ENCODE results near the gene TOLLIP. TPM values are rescaled to one million over a fixed set of nuclear protein-coding genes. Genes with fewer than 3 reads are reported as not detected.

Gene TOLLIP
- polyA plus RNA-seq, 2 of the 4 experiments (the other 2 are of a cell fraction), result 26.5 to 37.9 TPM

GRCh38 chr11:1229471-1230120 is 79.8 kb downstream of the TOLLIP start:
- ChIA-PET CTCF (interaction anchor here (1.1 to 4.0 kb wide), 4 partner anchors 9 to 118 kb away, joined by 3 to 14 read pairs (median 4); no protein-coding TSS in a partner anchor), POLR2A (no interaction called here)
- no peak overlapping the region for H3K4me3 ChIP-seq
- FAIRE-seq (no peak), ATAC-seq (no peak), DNase-seq (ENCODE audit: low read depth in 1 of 2, low spot score in 1 of 2) (no peak)
- TF ChIP-seq ZSCAN20 (CRISPR knock-in tag; IDR thresholded peaks at IDR 0.05), result no peak
- no peak for TF ChIP-seq BCL3 (IDR thresholded peaks at IDR 0.05)
- TF ChIP-seq HMGXB4 (CRISPR knock-in tag; IDR thresholded peaks at IDR 0.05; ENCODE audit: borderline replicate concordance), result no peak
- TF ChIP-seq ATOH8 (CRISPR knock-in tag; IDR thresholded peaks at IDR 0.05; ENCODE audit: low read depth), result no peak
- no peak for TF ChIP-seq ESRRA (IDR thresholded peaks at IDR 0.05; ENCODE audit: borderline replicate concordance, low read length)
- TF ChIP-seq MYC (IDR thresholded peaks at IDR 0.05; ENCODE audit: borderline replicate concordance, low read length), result no peak
- no peak for TF ChIP-seq SMC3 (IDR thresholded peaks at IDR 0.05)
- TF ChIP-seq E2F6 (IDR thresholded peaks at IDR 0.05; ENCODE audit: borderline replicate concordance, low read depth), result no peak
- H3K9me3 ChIP-seq, result no peaks in the 10 kb centered on the region
- H3K4me2 ChIP-seq, result no peak overlapping the region
- no peak overlapping the region for H3K27ac ChIP-seq
- 87% methylated on average over 22 of the region's 27 CpGs for WGBS (ENCODE audit: missing lambda C conversion rate)
- H3K4me1 ChIP-seq, result peaks cover 13% of the 10 kb centered on the region; the same call in 2 of the 3 replicates

GRCh38 chr11:1228921-1229451 is 80.4 kb downstream of the TOLLIP start:
- WGBS (ENCODE audit: missing lambda C conversion rate), result 77% methylated on average over 14 of the region's 18 CpGs

More at GRCh38 chr11:1228921-1229451, 80.4 kb downstream of the TOLLIP start:
- Histone ChIP-seq H3K4me2 (no peak overlapping the region), H3K4me3 (no peak overlapping the region), H3K27ac (no peak overlapping the region), H3K9me3 (no peaks in the 10 kb centered on the region), H3K4me1 (peaks cover 19% of the 10 kb centered on the region)
- CTCF ChIA-PET, result interaction anchor here (4.0 kb wide), 1 partner anchor 115 kb away, joined by 14 read pairs; no protein-coding TSS in a partner anchor
- FAIRE-seq, result no peak
- no peak for ATAC-seq
- TF ChIP-seq CHD2 (IDR thresholded peaks at IDR 0.05; ENCODE audit: low read length, partially characterized antibody) (no peak), FOXS1 (CRISPR knock-in tag; IDR thresholded peaks at IDR 0.05) (no peak), CHD4 (IDR thresholded peaks at IDR 0.05; ENCODE audit: borderline replicate concordance) (no peak), CTCF (IDR thresholded peaks at IDR 0.05) (no peak), MYC (IDR thresholded peaks at IDR 0.05; ENCODE audit: borderline replicate concordance, low read length) (no peak), HOXA7 (CRISPR knock-in tag; IDR thresholded peaks at IDR 0.05) (no peak), E2F6 (IDR thresholded peaks at IDR 0.05; ENCODE audit: borderline replicate concordance, low read depth) (no peak), POLR2AphosphoS2 (conservative IDR thresholded peaks at IDR 0.05; ENCODE audit: low read length) (no peak), NR3C1 (IDR thresholded peaks at IDR 0.05) (no peak), JUN (IDR thresholded peaks at IDR 0.05) (no peak)
- no peak for DNase-seq (ENCODE audit: low read depth in 1 of 2, low spot score in 1 of 2)
- POLR2A ChIA-PET, result no interaction called here

Data from A549 (cell line).